Measurements from ENCODE around the gene TNS1. TPM values are rescaled to one million over a fixed set of nuclear protein-coding genes. Genes with fewer than 3 reads are reported as not detected.

The TNS1 gene
- total RNA-seq, 1 experiment from 2014 or later, result 2.6 TPM

DNA sequence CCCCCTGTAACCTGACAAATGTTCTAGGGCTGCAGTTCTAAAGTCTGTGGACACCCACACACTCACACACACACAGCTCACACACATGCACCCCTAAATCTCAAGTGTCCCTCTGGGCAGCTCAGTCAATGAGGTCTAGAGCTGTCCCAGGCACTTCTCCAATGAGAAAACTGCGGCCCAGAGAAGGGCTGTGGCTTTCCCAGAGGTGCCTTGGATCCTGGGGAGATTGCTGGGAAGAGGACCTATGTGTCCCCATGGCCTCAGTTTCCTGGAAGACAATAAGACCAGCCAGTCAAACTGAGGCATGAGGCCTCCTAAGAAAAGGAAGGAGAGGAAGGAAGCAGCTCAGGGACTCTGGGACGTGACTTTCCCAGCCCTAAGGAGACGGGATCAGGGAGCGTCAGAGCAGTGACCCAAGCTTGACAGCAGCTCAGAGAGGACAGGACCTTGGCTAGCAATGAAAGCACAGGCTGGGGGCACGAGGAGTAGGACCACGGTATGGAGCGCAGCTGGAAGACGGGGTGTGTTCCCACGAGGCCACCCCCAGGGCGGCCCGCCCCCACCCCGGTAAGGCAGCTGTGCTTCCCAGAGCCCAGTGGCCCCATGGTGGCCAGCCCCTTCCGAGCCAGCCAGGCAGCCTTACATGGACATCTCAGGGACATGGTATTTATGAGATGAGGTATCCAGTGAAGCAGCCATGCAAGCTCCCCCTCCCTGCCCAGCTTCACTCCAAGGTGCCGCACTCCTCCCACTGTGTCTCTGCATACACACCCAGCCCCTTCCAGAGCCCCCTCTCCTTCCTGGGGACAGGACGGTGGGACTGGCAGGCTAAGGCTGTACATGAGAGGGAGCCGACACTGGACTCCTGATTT, 46.0 kb downstream of the TNS1 start:
- DNase-seq (ENCODE audit: low read depth), result no peak

DNA sequence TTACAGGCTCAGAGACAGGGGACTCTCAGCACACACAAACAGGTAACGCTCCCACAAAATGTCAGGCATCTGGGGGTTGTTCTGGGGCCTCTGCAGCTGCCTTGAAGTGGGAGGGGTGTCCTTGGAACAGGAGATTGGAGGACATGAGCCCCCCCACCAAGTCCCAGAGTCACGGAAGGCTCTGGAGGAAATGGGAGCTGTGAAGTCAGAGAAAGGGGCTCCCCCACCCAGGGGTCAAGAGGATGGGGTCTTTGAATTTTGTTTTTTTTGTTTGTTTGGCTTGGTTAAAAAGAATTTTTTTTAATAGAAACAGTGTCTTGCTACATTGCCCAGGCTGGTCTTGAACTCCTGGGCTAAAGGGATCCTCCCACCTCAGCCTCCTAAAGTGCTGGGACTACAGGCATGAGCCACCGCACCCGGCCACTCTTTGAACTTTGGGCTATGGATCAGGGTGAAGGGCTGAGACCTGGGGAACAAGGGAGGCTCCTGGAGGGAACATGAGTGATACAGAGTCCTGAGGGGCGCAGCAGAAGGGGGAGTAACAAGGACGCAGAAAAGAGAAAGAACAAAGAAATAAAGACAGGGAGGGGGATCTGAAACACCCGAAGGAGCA, 46.8 kb downstream of the TNS1 start:
- no peak for DNase-seq (ENCODE audit: low read depth)

DNA sequence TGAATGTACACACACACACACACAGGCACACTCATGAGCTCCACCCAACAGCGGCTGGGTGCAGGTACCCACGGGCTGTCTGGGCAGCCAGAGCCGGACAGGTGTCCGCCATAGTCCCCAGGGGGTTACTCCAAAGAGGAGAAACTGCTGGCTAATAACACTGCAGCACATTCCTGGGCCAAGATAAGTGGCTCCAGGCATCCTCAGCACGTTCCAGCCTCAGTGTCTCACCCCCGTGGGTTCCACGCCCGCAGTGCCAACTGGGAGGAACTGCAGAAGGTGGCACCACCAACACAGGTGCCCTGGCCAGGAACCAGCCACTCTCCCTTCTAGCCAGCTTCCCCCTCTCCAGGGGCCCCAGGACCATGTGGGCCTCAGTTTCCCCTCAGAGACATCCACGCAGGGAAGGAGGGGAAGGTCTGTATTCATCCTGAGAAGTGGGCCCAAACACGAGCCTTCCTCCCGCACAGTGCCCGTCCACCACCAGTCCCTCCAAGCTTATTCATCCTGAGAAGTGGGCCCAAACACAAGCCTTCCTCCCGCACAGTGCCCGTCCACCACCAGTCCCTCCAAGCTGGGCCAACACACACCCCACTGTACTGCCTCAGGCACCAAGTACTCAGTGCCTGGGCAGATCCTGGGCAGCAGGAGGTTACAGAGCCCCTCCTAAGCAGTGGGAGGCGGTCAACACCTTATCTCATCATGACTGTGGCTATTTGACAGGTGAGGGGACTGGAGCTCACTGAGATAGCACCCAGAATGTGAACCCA, 47.6 kb downstream of the TNS1 start:
- no peak for DNase-seq (ENCODE audit: low read depth)

DNA sequence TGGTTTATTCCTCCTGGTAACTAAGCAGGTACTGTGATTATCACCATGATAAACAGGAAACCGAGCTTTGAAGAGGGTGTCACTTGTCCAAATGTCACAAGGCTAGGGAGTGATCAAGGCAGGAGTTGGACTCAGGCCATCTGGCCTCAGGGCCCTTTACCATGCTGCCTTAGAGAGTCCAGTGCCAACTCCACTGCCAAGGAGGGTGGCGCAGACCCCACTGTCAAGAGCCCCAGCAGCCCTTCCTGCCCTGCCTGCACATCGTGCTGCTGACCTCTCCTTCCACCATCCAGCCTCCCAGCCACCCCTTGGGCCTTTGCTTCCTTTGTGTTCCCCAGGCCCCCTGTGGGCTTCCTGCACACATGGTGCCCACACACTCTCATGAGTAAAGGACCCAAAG, 48.3 kb downstream of the TNS1 start:
- no peak for DNase-seq (ENCODE audit: low read depth)

DNA sequence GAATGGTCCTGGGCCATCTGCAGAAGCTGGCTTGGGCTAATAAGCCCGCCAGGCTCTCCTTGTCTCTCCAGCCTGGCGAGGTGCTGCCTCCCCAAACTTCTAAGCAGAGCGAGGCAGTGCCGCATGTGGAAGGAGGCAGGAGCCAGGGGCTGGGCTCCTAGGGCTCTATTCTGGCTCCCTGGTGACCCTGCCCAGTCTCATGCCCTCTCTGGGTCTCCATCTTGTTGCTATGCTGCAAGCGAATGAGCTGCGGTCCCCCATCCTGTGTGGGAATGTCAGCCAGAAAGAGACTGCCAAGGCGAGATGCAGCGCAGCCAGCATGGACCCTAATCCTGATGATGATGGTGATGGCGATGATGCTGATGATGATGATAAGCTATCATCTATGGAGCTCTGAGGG, 48.7 kb downstream of the TNS1 start:
- DNase-seq (ENCODE audit: low read depth), result no peak

DNA sequence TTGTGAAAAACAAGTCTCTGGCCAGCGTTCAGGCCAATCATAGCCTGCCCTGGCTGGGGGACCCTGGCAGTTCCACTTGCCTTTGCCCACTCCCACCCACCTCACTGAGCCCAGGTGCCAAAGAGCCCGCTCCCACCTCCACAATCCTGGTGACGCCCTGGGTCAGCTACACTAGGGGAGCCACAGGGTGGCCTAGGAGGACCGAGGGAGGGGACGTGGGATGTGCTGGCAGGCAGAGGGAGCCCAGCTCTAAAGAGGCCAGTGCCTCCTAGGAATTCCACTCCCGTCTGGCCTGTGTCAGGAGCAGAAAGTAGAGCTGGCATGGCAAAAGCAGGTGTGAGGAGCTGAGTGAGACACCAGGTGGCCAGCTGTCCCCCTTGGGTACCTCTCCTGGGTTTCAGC, 49.3 kb downstream of the TNS1 start:
- DNase-seq (ENCODE audit: low read depth), result no peak

DNA sequence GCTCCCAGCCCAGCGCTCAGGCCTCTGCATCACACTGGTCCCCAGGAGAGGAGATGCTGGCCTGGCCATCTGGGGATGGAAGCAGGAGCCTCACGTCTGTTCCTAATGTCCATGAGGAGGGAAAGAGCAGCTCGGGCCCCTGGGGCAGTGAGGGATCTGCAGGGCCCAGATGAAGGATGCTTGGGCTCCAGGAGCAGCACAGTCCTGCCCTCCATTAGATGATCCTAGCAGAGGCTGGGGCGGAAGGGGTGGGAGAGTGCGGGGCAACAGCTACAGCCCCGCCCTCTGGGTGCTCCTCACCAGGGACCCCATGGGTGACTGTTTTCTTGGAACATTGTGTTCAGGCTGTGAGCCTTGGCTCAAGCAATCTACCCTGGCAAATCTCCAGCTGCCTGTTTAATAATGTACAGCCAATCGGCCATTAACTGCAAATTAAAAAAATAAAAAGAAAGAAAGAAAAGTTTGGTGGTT, 49.7 kb downstream of the TNS1 start:
- DNase-seq (ENCODE audit: low read depth), result no peak

DNA sequence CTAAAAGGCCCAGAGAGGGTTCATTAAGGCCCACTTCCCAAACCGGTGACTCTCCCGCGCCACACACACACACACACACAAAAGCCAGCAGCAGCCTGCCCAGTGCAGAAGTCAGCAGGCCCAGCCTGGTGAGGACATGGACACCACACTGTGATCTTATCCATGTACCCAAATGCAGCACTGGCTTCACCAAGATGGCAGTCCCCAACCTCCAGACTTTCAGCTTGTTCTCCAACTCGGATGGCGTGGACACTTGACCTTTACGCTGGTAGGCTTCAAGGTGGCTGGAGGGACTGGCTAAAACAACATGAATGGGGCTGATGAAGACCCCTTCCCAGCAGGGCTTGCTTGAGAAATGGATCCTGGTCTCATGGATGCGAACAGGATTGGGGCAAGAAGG, 50.4 kb downstream of the TNS1 start:
- no peak for DNase-seq (ENCODE audit: low read depth)

DNA sequence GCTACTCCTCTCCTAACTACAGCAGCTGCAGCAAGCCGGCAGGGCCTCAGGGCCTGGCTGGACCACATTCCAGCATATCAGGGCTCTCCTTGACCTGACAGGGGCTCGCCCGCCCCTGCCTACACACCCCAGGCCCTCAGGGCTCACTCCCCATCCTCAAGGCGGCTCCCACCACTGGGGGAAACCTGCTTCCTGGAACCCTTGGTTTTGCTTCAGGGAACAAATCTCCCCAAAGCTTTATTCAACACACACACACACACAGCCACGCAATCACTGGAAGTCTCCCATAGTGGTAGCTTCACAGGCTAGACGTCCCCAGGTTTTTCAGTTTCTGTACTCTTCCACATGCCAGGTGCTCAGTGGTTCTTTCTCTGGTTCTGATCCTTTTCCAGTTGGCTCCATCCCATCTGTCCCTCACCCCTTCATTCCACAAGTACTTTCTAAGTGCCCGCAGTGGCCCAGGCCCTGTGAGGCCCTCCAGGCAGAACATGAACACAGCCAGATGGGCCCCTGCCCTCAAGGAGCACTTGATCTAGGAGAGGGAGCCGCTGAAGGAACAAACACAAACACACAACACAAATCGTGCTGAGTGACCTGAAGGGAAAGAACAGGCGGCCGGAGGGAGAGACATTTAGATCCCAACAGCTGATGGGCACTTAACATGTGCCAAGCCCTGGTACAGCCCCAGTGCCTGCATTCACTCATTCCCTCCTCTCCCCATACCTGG, 51.1 kb downstream of the TNS1 start:
- DNase-seq (ENCODE audit: low read depth), result no peak

DNA sequence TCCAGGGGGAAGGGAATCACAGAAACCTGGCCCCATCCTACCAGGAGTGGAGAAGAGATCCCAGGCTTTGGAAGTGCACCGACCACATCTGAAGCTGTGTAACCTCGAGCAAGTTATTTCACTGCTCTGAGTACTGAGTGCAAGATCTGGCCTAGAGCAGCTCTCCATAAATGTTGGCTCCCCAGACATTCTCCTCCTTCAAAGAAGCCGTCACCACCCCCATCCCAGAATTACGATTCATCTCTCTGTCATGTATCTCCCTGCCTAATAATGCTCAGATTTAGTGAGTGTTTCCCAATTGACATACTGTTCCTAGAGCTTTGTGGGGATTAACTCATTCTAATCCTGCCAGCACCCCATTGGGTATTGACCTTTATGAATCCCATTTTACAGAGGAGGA, 51.7 kb downstream of the TNS1 start:
- DNase-seq (ENCODE audit: low read depth), result no peak

DNA sequence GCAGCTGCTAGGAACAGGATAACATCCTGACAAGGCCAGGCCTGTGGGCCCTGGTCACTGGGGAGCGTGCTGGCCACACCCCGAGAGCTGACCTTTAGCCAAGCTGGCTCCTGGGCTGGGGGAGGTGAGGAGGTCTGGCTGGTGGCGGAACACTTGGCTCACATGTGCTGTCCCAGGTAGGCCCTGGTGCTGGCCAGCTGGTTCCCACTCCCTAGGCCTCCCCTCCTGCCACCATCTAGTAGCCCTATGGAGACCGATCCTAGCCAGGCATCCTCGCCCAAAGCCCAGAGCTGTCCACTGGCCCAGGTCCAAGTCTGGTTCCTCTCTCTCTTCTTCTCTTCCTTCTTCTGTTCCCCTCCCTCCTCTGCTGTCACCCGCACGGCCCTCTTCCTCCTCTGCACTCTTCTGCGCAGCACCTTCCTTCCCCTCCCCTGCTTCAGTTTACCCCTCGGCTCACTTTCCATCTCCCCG, 52.4 kb downstream of the TNS1 start:
- no peak for DNase-seq (ENCODE audit: low read depth)

DNA sequence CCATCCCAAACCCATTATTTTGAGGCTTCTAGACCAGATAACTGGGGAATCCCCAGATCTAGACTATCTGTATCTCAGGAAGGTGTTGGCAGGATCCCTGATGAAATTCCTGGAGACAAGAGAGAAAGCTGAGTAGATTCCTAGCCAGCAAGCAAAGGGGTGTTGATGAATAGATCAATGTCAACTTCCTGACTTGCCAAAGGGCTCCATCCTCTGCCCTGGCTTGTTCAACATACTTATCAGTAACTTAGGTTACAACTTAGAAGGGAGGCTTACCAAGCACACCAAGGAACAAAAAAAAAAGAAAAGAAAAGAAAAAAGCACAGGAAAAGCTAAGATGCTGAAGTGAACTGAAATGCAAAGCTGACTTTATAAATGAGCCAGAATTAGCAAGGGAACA, 53.3 kb downstream of the TNS1 start:
- DNase-seq (ENCODE audit: low read depth), result no peak

DNA sequence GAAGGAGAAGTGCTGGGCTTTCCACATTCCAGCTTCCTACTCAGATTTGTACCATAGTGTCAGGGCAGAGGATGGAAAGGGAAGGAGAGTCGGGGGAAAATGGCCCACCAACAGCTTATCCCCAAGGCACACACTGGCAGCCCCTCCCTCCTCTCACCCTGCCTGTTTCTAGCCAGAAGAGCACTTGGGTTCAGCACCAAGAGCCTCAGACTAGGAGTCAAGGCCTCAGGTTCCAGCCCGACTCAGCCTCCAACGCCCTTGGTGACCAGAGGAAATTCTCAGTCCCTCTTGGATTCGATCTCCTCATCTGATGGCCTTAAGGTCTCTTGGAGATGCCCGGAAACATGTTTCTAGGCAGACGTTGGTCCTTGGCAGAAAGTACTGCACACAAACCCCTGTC, 53.9 kb downstream of the TNS1 start:
- no peak for DNase-seq (ENCODE audit: low read depth)

DNA sequence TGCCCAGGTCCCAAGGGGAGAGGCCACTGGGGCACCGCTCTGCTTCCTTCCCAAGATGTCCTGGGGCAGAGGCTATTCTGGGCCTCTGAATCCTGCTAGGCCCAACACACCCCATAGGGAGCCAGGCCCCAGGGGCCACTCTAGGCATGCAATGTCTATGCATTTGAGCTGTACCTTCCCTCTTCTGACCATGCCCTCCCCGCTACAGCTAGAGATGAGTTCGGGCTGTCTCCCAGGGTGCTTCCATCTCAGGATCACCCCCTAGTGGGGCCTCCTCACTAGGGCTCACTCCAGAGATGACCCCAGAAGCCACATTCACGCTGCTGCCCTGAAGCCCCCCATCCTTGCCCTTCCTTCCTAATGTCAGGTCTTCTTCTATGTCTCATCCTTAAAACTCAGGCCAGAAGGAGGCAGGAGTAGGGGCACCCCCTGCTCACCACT, 54.4 kb downstream of the TNS1 start:
- DNase-seq (ENCODE audit: low read depth), result no peak

DNA sequence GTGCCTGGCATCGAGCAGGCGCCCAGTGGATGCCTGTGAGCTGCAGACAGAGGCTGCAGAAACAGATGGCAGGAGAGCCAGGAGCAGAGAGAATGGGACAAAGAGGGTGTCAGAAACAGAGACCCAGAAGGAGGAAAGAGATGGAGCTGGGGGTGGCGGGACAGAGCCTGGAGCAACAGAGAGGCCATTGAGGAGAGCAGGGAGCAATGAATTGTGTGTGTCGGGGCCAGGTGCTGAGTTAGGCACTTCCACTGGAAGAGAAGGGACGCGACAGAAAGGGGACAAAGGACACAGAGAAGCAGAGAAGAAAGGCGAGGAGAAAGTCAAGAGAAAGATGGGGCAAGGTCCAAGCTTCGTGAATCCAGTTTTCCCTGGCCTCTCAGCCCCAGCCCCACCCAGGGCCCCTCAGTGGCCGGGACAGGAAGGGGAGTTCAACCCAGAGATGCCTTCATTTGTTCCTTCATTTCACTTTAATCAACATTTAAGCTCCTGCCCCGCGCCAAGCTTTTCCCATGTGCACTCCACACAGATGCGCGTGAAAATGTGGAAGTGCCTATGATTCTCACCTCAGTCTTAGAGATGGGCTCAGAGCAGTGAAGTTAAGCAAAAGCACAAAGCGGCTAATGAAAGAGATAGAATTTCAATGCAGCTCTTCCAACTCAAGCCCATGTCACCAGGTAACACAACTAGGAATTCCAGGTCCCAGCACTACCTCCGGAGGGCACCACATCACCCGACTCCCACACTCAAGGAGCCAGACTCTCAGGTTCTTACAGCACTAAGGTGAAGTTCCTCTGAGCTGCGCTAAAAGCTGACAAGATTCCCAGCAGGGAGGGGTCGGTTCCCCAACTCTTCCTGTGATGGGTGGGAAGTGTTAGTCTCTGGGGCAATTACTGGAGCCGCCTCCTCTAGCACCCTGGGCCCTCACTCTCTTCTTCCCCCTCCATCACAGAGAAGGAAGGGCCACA, 55.1 kb downstream of the TNS1 start:
- no peak for DNase-seq (ENCODE audit: low read depth)

DNA sequence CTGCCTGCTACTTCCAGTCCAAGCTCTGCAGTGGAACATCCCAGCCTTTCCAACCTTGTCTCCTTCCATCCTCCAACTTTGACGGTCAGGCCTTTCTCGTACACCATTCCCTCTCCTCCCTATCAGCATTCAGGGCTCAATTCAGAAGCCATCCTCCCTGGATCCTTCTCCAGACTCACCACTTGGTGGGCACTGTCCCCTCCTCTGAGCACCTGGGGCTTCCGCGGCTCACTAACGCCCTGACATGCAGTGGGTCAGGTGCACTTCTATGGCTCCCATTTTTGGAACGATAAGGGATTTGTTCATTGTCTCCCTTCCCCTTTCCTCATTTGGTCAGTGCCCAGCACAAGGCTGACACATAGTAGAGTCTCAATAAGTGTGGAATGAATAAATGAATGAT, 56.7 kb downstream of the TNS1 start:
- no peak for DNase-seq (ENCODE audit: low read depth)

DNA sequence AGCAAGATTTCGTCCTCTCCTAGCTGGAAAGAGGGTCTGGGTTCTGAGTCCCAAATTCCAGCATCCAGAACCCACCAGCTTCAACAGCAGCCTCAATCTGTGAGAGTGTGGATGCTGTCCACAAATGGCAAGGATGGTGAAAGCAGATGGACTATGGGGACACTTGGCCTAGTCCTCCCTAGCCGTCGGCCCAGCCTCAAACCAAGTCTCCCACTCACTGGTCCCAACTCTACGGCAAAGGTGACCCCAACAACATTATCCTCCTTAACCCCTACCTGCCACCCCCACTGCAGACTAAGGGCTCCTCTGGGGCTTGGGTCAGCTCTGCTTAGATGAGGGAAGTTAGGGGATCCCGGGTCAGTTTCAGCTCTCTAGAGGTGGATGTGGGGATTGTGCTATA, 57.3 kb downstream of the TNS1 start:
- DNase-seq (ENCODE audit: low read depth), result no peak

DNA sequence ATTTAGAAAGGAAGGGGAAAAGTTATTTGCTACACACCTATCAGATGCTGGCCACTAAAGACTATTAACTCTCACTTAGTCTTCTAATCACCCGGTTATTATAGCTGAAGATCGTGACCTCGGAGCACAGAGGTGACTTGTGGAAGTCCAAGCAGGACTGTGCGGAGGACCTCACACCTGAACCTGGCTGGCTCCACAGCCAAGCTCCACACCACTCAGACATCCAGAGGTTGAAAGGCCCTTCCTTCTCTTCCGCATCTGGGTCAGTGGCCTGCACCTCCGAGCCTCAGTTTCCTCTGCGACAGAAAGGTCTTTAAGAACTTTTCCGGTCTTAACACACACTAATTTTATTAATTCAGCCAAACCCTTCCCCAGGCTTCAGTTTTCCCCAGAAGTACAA, 57.9 kb downstream of the TNS1 start:
- DNase-seq (ENCODE audit: low read depth), result no peak

DNA sequence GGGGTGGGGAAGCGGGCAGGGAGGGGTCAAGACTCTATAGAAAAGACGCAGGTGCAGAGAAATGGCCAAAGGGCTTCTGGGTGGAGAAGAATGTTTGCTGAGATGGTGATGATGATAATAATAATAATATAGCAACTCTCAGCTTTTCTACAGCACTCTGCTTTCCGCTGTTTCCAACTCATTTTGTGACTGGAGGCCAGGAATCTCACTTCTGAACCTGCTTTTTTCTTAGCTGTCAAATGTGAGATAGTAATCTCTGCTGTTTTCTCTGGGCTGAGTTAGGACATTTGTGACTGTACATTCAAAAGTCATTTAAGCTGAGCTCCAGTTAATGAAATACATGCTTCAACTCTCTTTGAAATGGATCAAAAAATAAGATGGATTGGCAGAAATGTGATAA, 58.4 kb downstream of the TNS1 start:
- no peak for DNase-seq (ENCODE audit: low read depth)

DNA sequence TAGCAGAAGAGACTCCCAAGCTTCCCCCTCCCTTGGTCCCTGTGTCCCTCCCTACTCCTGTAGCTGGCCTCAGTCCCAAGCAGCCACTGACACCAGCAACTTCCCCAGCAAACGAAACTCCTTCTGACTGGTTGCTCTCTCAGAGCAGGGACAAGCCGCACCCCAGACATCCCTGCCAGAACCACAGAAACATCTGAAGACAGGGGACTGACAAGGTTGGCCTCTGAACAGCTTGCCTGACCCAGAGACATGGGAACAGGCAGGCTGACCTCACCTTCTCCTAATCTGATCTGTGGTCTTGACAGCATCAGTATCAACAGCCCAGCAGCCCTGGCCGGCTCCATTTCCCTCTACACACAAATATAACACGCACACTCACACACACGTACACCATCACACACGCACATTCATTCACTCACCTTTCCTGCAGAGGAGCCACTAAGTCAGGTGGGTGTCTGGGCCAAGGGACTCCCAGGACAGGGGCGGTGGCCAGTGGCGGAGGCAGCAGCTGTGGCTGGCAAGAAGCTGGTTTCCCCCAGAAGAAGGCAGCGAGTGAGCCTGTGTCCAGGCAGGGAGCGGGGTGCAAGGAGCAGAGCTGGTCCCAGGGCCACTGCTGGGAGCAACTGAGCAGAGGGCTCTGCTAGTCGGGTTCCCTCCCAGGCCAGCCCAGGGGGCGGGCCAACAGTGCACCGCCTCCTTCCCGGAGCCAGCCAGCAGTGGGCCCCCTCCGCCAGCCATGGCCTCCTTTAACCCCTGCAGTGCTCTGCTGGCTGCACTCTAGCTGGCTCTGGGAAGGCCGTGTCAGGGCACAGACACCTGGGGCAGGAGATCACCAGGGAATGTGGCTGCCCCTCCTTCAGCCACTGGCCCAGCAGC, 59.1 kb downstream of the TNS1 start:
- peak; percentile 62 for DNase-seq (ENCODE audit: low read depth)

Measured in Daoy (cell line).